Right lobe of liver (tissue), 6 donors: Measurements from ENCODE around the gene FAM184A. TPM values are rescaled to one million over a fixed set of nuclear protein-coding genes. Genes with fewer than 3 reads are reported as not detected.
"Not testable (repeated sequence)": the region's sequence is repeated elsewhere in the genome, so short reads cannot be mapped to it uniquely, and the experiment has no call there.

Experiments
- ATAC-seq, 4 donors: fragments of 200-7000 bp; cut with Tn5 transposase; one replicate each; pipeline ENCODE4 v1.9.1; 2020; ENCODE audit warnings: mild to moderate bottlenecking in 4 of 4, moderate library complexity in 4 of 4
- DNase-seq, 3 donors: peaks; one replicate each; pipeline ENCODE4 v3.0.0-alpha.2; 2020
- H3K27ac ChIP-seq, 3 donors: fragments of 200-600 bp; one replicate each; pipeline ENCODE4 v1.8.0; 2022
- H3K27me3 ChIP-seq, 2 donors: fragments of 200-600 bp; one replicate each; pipeline ENCODE4 v1.8.0; 2022
- H3K36me3 ChIP-seq, 4 donors: fragments of 200-600 bp; sonication (generic) in 1 of 4; one replicate each; pipeline versions ENCODE4 v1.5.1 to v1.8.0; 2017 to 2022; ENCODE audit warnings: control low read depth in 1 of 4
- H3K4me1 ChIP-seq, 4 donors: fragments of 200-600 bp; sonication (generic) in 1 of 4; one replicate each; pipeline versions ENCODE4 v1.5.1 to v1.8.0; 2017 to 2022; ENCODE audit warnings: control low read depth in 1 of 4
- H3K4me3 ChIP-seq, 3 donors: fragments of 200-600 bp; one replicate each; pipeline ENCODE4 v1.8.0; 2022
- H3K9me3 ChIP-seq, 4 donors: fragments of 200-600 bp; sonication (generic) in 1 of 4; one replicate each; pipeline versions ENCODE4 v1.5.1 to v1.8.0; 2017 to 2022; ENCODE audit warnings: control low read depth in 1 of 4
- POLR2A ChIP-seq: fragments of 450-650 bp; IDR thresholded peaks from one replicate; pipeline ENCODE4 v1.6.1; 2017; ENCODE audit warnings: antibody characterized with exemption, mild to moderate bottlenecking
- WGBS: methylation state at CpG from one replicate; pipeline ENCODE4 v1.1.6; 2018; ENCODE audit warnings: low coverage, low lambda C conversion rate; ENCODE audit not compliant: insufficient coverage; ENCODE audit errors: missing lambda C conversion rate; 5-methylcytosine and 5-hydroxymethylcytosine counted together
- intact Hi-C, 2 donors: fragments of 100-400 bp; cut with DNase I; formaldehyde crosslinking; loops; one replicate each; pipeline versions ENCODE4 v1.11.2 to v1.14.1; 2022
- total RNA-seq, 6 experiments: library from RNA; depleted of rRNA in 2 of 6; stranded (reverse); fragments of >200 nt in 2 of 6; fragmentation: NEBNext Ultra II Directional in 3 of 6; extraction: Animal tissue kit (Norgen Biotek cat#: 25700) in 3 of 6; gene quantifications; one replicate each; pipeline versions ENCODE4 v1.1.0 to v1.2.4, GENCODE V29; 2016 to 2023
- TF ChIP-seq, protein P1 (sequence below), 4 donors: fragments of 200-600 bp in 3 of 4; fragments of 450-650 bp in 1 of 4; IDR thresholded peaks; one replicate each; pipeline versions ENCODE4 v1.5.1 to v1.8.0; 2016 to 2022; ENCODE audit warnings: antibody characterized with exemption in 4 of 4, mild to moderate bottlenecking in 2 of 4
- donor health status: DM: no; HTN: yes; CAD: no.
- donor health status: DM: no; HTN: no; CAD: no.
- donor health status: DM: no; HTN: no; CAD: no.
- donor health status: DM: no; HTN: yes; CAD: no.
- donor health status: DM: no; HTN: yes; CAD: no.

Gene FAM184A
- total RNA-seq, 6 experiments from 2014 or later, result 2.5 to 5.0 (median 3.2) TPM

DNA sequence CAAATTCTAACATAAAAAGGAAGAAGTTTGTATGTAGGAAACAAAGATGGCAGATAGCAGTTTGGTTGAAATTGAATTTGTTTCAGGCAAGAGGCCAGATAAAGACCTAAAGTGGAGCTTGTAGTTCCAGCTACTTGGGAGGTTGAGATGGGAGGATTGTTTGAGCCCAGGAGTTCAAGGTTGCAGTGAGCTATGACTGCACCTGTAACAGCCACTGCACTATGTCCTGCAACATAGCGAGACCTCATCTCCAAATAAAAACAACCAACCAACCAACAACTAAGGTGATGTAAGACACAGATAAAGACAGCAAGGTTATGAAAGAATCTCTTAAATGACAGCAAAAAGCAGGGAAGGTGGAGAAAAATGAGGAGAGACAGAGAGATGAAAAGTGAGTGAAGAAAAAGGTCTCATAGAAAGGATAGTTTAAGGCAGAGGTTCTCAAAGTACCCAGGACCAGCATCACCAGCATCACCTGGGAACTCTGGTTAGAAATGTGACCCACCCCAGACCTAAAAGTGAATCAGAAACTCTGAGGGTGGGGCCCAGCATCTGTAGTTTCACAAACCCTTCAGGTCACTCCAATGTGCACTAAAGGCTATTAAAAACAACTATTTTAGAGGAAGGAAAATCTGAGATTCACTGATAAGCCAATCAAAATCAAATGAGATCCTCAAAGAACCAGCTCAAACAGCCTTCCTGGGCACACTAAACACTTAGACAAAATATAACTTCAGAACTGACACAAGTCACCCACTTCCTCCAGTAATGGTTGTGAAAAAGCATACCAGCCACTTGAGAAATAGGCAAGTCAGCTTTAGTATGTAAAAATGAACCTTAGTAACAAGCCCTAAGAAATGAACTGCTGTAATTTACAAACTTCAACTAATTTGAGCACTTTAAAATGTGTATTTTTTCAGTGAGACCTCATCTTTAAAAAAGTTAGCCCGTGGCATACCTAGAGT lies 57.6 kb downstream of the FAM184A start:
- TF ChIP-seq, protein P1, sequence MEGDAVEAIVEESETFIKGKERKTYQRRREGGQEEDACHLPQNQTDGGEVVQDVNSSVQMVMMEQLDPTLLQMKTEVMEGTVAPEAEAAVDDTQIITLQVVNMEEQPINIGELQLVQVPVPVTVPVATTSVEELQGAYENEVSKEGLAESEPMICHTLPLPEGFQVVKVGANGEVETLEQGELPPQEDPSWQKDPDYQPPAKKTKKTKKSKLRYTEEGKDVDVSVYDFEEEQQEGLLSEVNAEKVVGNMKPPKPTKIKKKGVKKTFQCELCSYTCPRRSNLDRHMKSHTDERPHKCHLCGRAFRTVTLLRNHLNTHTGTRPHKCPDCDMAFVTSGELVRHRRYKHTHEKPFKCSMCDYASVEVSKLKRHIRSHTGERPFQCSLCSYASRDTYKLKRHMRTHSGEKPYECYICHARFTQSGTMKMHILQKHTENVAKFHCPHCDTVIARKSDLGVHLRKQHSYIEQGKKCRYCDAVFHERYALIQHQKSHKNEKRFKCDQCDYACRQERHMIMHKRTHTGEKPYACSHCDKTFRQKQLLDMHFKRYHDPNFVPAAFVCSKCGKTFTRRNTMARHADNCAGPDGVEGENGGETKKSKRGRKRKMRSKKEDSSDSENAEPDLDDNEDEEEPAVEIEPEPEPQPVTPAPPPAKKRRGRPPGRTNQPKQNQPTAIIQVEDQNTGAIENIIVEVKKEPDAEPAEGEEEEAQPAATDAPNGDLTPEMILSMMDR (IDR thresholded peaks at IDR 0.05), result no peak
- no peak for TF ChIP-seq POLR2A
- no peak for DNase-seq
- Histone ChIP-seq H3K4me1 (no peaks in the 10 kb centered on the region), H3K9me3 (no peaks in the 10 kb centered on the region), H3K4me3 (no peak overlapping the region), H3K27ac (no peak overlapping the region), H3K27me3 (no peaks in the 10 kb centered on the region), H3K36me3 (no peaks in the 10 kb centered on the region)
- no peak for ATAC-seq
- intact Hi-C loops, result no loop called here
- WGBS, result 94% methylated on average over 2 of the region's 2 CpGs

DNA sequence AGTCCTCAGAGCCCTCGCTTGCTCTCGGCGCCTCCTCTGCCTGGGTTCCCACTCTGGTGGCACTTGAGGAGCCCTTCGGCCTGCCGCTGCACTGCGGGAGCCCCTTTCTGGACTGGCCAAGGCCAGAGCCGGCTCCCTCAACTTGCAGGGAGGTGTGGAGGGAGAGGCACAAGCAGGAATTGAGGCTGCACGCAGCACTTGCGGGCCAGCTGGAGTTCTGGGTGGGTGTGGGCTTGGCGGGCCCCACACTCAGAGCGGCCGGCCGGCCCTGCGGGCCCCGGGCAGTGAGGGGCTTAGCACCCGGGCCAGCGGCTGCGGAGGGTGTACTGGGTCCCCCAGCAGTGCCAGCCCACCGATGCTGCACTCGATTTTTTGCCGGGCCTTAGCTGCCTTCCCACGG lies 63.3 kb downstream of the FAM184A start:
- H3K4me1 ChIP-seq, H3K4me3 ChIP-seq, H3K36me3 ChIP-seq, H3K27me3 ChIP-seq, ATAC-seq, intact Hi-C loops, H3K9me3 ChIP-seq, H3K27ac ChIP-seq: not testable (repeated sequence)
- WGBS, result 100% methylated on average over 3 of the region's 22 CpGs
- peak in 1 of 3 donors; percentile 38 for DNase-seq

DNA sequence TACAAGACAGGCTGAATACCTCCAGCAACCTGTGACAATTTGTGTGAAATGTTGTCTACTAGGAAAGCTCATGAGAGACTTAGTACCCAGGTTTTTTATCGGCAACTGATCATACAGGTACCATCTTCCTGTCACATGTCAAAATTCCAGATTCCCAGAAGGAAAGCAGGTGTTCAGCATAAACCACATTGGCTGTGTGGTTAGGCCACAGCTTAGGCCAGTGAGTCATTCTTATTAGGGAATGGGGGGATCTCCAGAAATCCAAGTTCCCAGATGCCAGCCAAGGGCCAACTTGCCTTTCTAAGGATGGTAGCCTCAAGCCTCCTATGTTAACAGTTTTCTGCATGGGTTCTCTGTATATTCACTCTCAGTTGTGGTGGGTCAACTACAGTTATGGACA lies 65.9 kb downstream of the FAM184A start:
- Histone ChIP-seq H3K4me1 (no peaks in the 10 kb centered on the region), H3K36me3 (no peaks in the 10 kb centered on the region), H3K27ac (no peak overlapping the region), H3K4me3 (no peak overlapping the region), H3K9me3 (no peaks in the 10 kb centered on the region), H3K27me3 (no peaks in the 10 kb centered on the region)
- TF ChIP-seq POLR2A, result no peak
- TF ChIP-seq, protein P1 (IDR thresholded peaks at IDR 0.05), result no peak
- DNase-seq (no peak), ATAC-seq (no peak)
- 100% methylated on average over 1 of the region's 1 CpG for WGBS
- intact Hi-C loops, result no loop called here

DNA sequence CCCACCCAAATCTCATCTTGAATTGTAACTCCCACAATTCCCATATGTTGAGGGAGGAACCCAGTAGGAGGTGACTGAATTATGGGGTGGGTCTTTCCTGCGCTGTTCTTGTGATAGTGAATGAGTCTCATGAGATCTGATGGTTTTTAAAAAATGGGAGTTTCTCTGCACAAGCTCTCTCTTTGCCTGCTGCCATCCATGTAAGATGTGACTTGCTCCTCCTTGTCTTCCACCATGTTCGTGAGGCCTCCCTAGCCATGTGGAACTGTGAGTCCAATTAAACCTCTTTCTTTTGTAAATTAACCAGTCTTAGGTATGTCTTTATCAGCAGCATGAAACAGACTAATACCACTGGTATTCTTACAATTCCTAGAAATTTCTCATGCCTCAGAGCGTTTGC lies 69.2 kb downstream of the FAM184A start:
- 95% methylated on average over 3 of the region's 3 CpGs for WGBS
- H3K4me3 ChIP-seq, ATAC-seq, H3K36me3 ChIP-seq, H3K27ac ChIP-seq, H3K27me3 ChIP-seq, DNase-seq, H3K4me1 ChIP-seq, H3K9me3 ChIP-seq, intact Hi-C loops: not testable (repeated sequence)

DNA sequence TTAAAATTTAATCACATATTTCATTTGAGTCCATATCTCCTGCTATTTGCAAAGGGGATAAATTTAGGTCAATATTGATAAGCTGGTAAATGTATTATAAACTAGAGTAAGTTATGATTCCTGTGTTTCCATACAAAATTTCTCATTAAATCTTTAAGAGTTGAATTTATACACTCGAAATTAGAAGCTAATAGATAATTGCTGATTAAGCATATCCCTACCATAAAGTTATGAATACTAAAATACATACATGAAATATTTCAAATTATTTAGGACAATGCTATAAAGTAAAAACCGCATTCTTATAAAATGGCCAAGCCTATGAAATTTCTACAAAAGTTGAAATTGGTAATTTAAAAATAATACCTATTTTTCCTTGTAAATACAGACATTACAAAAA lies 71.5 kb downstream of the FAM184A start:
- no peaks in the 10 kb centered on the region for H3K36me3 ChIP-seq
- H3K4me3 ChIP-seq, result no peak overlapping the region
- DNase-seq (no peak), ATAC-seq (no peak)
- intact Hi-C loops, result no loop called here
- H3K27ac ChIP-seq, result no peak overlapping the region
- TF ChIP-seq, protein P1 (IDR thresholded peaks at IDR 0.05), result no peak
- TF ChIP-seq POLR2A, result no peak
- H3K9me3 ChIP-seq, result no peaks in the 10 kb centered on the region
- WGBS, result 89% methylated on average over 2 of the region's 2 CpGs
- no peaks in the 10 kb centered on the region for H3K4me1 ChIP-seq
- no peaks in the 10 kb centered on the region for H3K27me3 ChIP-seq
